ENCODE data around the gene FGR. TPM values are rescaled to one million over a fixed set of nuclear protein-coding genes. Genes with fewer than 3 reads are reported as not detected.
"Not testable (repeated sequence)": the region's sequence is repeated elsewhere in the genome, so short reads cannot be mapped to it uniquely, and the experiment has no call there.

FGR gene
- total RNA-seq, 1 donor: 0.36 TPM

- TF ChIP-seq CTCF (IDR thresholded peaks at IDR 0.05; ENCODE audit: extremely low read depth, low read depth, low read length): no peak
- Histone ChIP-seq H3K27me3 (ENCODE audit: insufficient read depth, low read length) (peaks cover 17% of the 10 kb centered on the region), H3K27ac (ENCODE audit: low read depth, low read length) (no peak overlapping the region), H3K9me3 (ENCODE audit: low read depth, low read length) (no peaks in the 10 kb centered on the region), H3K4me1 (ENCODE audit: insufficient read depth, low read length) (peaks cover 6% of the 10 kb centered on the region), H3K4me2 (ENCODE audit: insufficient read depth, low read length) (no peak overlapping the region), H2AFZ (ENCODE audit: low read length) (peak overlapping the region; percentile 57), H4K20me1 (ENCODE audit: insufficient read depth, low read length) (no peaks in the 10 kb centered on the region), H3K36me3 (ENCODE audit: insufficient read depth, low read length) (no peaks in the 10 kb centered on the region), H3K4me3 (ENCODE audit: insufficient read depth, low read length) (no peak overlapping the region), H3K79me2 (ENCODE audit: insufficient read depth, low read length) (no peaks in the 10 kb centered on the region)
- DNase-seq (ENCODE audit: insufficient read length, low spot score, missing footprints): peak; percentile 1
These were observed 4.0 kb downstream of the FGR start for GRCh38 chr1:27630859-27631491.

GRCh38 chr1:27628712-27629111 is 6.3 kb downstream of the FGR start:
- Histone ChIP-seq H2AFZ (ENCODE audit: low read length) (peak overlapping the region; percentile 56), H3K36me3 (ENCODE audit: insufficient read depth, low read length) (no peaks in the 10 kb centered on the region), H3K4me1 (ENCODE audit: insufficient read depth, low read length) (peaks cover 3% of the 10 kb centered on the region), H3K79me2 (ENCODE audit: insufficient read depth, low read length) (no peaks in the 10 kb centered on the region), H3K27me3 (ENCODE audit: insufficient read depth, low read length) (peaks cover 3% of the 10 kb centered on the region), H3K4me3 (ENCODE audit: insufficient read depth, low read length) (no peak overlapping the region), H3K9me3 (ENCODE audit: low read depth, low read length) (no peaks in the 10 kb centered on the region), H3K4me2 (ENCODE audit: insufficient read depth, low read length) (no peak overlapping the region), H4K20me1 (ENCODE audit: insufficient read depth, low read length) (no peaks in the 10 kb centered on the region), H3K27ac (ENCODE audit: low read depth, low read length) (no peak overlapping the region)
- no peak for TF ChIP-seq CTCF (IDR thresholded peaks at IDR 0.05; ENCODE audit: extremely low read depth, low read depth, low read length)
- peak; percentile 22 for DNase-seq (ENCODE audit: insufficient read length, low spot score, missing footprints)

GRCh38 chr1:27627733-27628132 is 7.3 kb downstream of the FGR start:
- not testable (repeated sequence) for H3K27me3 ChIP-seq (ENCODE audit: insufficient read depth, low read length); H4K20me1 ChIP-seq (ENCODE audit: insufficient read depth, low read length); H3K36me3 ChIP-seq (ENCODE audit: insufficient read depth, low read length); H3K4me2 ChIP-seq (ENCODE audit: insufficient read depth, low read length); H3K27ac ChIP-seq (ENCODE audit: low read depth, low read length); H3K4me3 ChIP-seq (ENCODE audit: insufficient read depth, low read length); DNase-seq (ENCODE audit: insufficient read length, low spot score, missing footprints); H3K9me3 ChIP-seq (ENCODE audit: low read depth, low read length); H3K4me1 ChIP-seq (ENCODE audit: insufficient read depth, low read length); H2AFZ ChIP-seq (ENCODE audit: low read length); H3K79me2 ChIP-seq (ENCODE audit: insufficient read depth, low read length)

GRCh38 chr1:27627061-27627460 is 7.9 kb downstream of the FGR start:
- Histone ChIP-seq H3K27me3 (ENCODE audit: insufficient read depth, low read length) (no peaks in the 10 kb centered on the region), H3K4me3 (ENCODE audit: insufficient read depth, low read length) (no peak overlapping the region), H4K20me1 (ENCODE audit: insufficient read depth, low read length) (no peaks in the 10 kb centered on the region), H2AFZ (ENCODE audit: low read length) (no peak overlapping the region), H3K9me3 (ENCODE audit: low read depth, low read length) (no peaks in the 10 kb centered on the region), H3K27ac (ENCODE audit: low read depth, low read length) (no peak overlapping the region), H3K4me2 (ENCODE audit: insufficient read depth, low read length) (no peak overlapping the region), H3K4me1 (ENCODE audit: insufficient read depth, low read length) (peaks cover 2% of the 10 kb centered on the region), H3K36me3 (ENCODE audit: insufficient read depth, low read length) (no peaks in the 10 kb centered on the region), H3K79me2 (ENCODE audit: insufficient read depth, low read length) (no peaks in the 10 kb centered on the region)
- no peak for TF ChIP-seq CTCF (IDR thresholded peaks at IDR 0.05; ENCODE audit: extremely low read depth, low read depth, low read length)
- peak; percentile 4 for DNase-seq (ENCODE audit: insufficient read length, low spot score, missing footprints)

Data from osteoblast (primary cell).